Transverse colon (tissue), 3 donors: Measurements from ENCODE around the gene RNU5B-1.

ENCODE experiments used
- POLR2A ChIP-seq: fragments of 450-650 bp; IDR thresholded peaks from one replicate; pipeline ENCODE4 v1.6.1; 2016; ENCODE audit warnings: antibody characterized with exemption, mild to moderate bottlenecking, moderate library complexity
- TF ChIP-seq, protein P1 (sequence below), 5 experiments: fragments of 200-600 bp in 3 of 5; fragments of 450-650 bp in 2 of 5; sonication (generic) in 3 of 5; IDR thresholded peaks; 1 replicate in 2 of 5; 2 replicates in 3 of 5; pipeline ENCODE4 v1.5.1; 2016 to 2017; ENCODE audit warnings: antibody characterized with exemption in 5 of 5, inconsistent platforms in 3 of 5, mild to moderate bottlenecking in 2 of 5, moderate library complexity in 1 of 5

DNA sequence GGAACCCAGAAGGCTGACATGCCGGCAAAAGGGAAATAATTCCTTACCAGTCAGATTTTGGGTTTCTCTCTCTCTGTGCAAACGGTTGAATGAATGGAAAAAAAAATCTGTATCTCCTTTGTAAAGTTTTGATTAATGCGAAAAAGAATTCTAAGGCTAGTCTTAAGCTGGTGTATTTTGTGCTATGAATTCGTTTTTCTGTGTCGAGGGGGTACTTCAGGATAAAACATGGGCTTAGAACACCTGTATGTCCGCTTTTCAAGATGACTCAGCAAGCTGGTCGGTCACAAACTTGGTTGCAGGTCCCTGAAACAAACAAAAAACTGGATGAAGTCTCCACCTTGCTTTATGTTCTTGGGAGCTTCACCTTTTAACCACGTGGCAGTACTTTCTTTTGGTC is 44.9 kb downstream of the RNU5B-1 start:
- TF ChIP-seq, protein P1, sequence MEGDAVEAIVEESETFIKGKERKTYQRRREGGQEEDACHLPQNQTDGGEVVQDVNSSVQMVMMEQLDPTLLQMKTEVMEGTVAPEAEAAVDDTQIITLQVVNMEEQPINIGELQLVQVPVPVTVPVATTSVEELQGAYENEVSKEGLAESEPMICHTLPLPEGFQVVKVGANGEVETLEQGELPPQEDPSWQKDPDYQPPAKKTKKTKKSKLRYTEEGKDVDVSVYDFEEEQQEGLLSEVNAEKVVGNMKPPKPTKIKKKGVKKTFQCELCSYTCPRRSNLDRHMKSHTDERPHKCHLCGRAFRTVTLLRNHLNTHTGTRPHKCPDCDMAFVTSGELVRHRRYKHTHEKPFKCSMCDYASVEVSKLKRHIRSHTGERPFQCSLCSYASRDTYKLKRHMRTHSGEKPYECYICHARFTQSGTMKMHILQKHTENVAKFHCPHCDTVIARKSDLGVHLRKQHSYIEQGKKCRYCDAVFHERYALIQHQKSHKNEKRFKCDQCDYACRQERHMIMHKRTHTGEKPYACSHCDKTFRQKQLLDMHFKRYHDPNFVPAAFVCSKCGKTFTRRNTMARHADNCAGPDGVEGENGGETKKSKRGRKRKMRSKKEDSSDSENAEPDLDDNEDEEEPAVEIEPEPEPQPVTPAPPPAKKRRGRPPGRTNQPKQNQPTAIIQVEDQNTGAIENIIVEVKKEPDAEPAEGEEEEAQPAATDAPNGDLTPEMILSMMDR (IDR thresholded peaks at IDR 0.05) = no peak
- TF ChIP-seq POLR2A = no peak
